ENCODE data around the gene RPRM.
"Not testable (repeated sequence)": the region's sequence is repeated elsewhere in the genome, so short reads cannot be mapped to it uniquely, and the experiment has no call there.

The RPRM gene

DNA sequence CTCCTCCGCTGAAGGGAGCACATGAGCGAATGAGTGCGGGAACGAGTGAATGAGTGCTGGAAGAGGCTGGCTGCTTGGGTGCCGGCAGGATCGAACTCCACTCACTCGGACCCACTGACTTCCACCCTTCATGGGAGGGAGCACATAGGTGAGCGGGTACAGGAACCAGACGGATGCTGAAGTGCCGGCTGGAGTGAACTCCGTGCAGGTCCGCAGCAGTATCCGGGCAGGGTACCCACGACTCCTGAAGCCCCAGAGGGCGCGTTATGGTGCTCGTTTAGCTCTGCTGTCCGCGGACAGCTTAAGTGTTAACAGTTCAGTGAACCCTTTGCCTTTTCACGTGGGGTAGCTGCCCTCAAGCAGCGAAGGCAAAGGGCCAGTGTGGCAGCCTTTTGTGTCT is 23.2 kb downstream of the RPRM start:
- DNase-seq: no peak

DNA sequence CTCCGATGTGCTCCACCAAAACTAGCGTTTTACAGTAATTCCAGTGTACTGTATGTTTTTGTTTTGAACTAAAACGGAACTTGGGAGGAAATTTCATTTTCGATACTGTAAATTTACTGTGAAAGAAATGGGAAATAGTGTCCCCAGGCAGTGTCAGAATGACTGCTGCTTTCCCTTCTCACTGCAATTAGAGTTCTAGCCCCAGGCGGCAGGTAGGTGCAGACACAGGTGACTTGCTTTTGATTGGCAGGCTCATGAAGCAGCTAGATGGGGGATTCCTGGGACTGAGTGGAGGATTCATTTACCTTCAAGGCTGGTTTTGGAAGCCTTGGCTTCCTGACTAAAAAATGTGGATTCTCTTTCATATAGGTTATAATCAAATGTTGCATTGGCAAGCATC is 27.0 kb downstream of the RPRM start:
- DNase-seq: no peak

DNA sequence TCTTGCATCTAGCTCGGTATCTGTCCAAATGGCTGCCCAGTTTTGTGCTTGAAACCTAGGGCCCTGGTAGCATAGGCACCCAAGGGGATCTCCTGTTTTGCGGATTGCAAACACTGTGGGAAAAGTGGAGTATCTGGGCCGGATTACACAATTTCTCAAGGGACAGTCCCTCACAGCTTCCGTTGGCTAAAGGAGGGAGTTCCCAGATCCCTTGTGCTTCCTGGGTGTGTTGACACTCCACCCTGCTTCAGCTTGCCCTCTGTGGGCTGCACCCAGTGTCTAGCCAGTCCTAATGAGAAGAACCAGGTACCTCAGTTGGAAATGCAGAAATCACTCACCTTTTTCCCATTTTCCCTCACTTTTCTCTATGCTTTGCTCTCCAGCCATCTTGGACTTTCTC is 35.5 kb downstream of the RPRM start:
- no peak for DNase-seq

DNA sequence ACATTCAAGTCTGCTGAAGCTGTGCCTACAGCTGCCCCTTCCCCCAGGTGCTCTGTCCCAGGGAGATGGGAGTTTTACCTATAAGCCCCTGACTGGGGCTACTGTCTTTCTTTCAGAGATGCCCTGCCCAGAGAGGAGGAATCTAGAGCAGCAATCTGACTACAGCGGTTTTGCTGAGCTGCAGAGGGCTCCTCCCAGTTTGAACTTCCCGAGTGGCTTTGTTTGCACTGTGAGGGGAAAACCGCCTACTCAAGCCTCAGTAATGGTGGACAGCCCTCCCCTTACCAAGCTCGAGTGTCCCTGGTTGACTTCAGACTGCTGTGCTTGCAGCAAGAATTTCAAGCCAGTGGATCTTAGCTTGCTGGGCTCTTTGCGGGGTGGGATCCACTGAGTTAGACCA is 35.9 kb downstream of the RPRM start:
- not testable (repeated sequence) for DNase-seq

DNA sequence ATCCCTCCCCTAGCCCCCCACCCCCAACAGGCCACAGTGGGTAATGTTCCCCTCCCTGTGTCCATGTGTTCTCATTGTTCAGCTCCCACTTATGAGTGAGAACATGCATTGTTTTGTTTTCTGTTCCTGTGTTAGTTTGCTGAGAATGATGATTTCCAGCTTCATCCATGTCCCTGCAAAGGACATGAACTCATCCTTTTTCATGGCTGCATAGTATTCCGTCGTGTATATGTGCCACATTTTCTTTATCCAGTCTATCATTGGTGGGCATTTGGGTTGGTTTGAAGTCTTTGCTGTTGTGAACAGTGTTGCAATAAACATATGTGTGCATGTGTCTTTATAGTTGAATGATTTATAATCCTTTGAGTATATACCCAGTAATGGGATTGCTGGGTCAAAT is 38.5 kb downstream of the RPRM start:
- DNase-seq: not testable (repeated sequence)

DNA sequence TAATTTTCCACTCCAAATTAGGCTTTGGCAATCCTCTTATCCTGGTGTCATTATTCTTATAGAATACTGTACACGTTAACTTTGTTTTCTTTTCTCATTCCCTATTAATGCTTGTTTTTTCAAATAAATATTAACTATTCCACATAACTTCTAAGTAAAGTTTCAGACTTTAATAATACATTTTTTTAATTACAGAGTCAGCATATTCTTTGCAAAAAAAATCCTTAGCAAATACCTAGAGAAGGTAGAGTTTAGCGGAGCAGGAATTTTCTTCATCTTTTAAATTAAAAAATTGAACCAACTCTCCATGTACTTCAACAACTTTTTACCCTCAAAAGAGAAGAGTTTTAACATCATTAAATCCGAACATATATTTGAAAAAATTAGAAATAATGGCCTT is 45.2 kb downstream of the RPRM start:
- no peak for DNase-seq

DNA sequence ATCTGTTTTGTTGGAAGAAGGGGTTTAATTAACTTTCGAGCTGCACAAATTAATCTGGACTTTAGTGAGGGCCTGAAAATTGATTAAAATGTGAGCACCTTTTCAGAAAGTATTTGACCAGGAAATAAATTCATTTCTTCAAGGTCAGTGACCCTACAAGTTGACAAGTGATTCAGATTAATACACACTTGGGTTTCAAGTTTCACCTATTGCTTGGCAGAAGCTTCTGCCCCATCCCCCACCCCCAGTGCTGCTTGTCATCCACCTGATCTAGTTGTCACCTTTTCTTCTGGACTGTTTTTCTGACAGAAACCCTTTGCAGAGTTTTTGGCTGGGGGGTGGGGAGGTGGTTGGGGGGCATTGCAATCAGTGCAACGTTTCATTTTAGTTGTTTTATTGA is 46.2 kb downstream of the RPRM start:
- no peak for DNase-seq

DNA sequence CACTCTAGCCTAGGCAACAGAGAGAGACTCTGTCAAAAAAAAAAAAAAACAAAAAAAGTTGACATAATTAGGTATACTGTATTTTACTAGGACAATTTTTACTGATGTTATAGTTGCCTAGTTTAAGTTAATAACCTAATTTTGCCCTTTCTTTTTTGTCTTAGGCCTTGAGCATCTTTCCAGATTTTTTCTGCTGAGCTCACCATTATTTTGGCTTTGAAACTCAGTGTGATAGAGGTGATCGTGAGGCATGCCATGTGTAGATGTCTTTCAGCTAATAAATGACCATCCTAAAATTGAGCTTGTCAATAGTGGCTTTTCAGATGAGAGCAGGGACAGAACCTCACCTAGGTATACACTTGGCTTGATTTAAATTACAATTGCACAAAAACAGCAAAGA is 47.4 kb downstream of the RPRM start:
- DNase-seq: no peak

Data from midbrain (tissue), 1 donor.